Muscle layer of duodenum (tissue), 2 donors: ENCODE results near the gene BTBD6.
"Not testable (repeated sequence)": the region's sequence is repeated elsewhere in the genome, so short reads cannot be mapped to it uniquely, and the experiment has no call there.

ENCODE experiments used
- H3K27ac ChIP-seq: one replicate; pipeline ENCODE4 v1.7.0; 2013; ENCODE audit warnings: mild to moderate bottlenecking, low read length
- H3K27me3 ChIP-seq: one replicate; pipeline ENCODE4 v1.7.0; 2013; ENCODE audit warnings: low read depth, mild to moderate bottlenecking, control low read depth, low read length
- H3K36me3 ChIP-seq, 2 donors: one replicate each; pipeline ENCODE4 v1.7.0; 2013; ENCODE audit warnings: low read length in 2 of 2, control low read depth in 1 of 2, mild to moderate bottlenecking in 1 of 2; ENCODE audit not compliant: insufficient read depth in 2 of 2, control insufficient read depth in 1 of 2
- H3K4me1 ChIP-seq, 2 donors: one replicate each; pipeline ENCODE4 v1.7.0; 2013; ENCODE audit warnings: low read length in 2 of 2, mild to moderate bottlenecking in 2 of 2, control low read depth in 1 of 2, moderate library complexity in 1 of 2; ENCODE audit not compliant: insufficient read depth in 2 of 2, control insufficient read depth in 1 of 2
- H3K4me3 ChIP-seq, 2 donors: one replicate each; pipeline ENCODE4 v1.7.0; 2013; ENCODE audit warnings: low read length in 2 of 2, low read depth in 1 of 2, mild to moderate bottlenecking in 1 of 2
- H3K9me3 ChIP-seq, 2 donors: one replicate each; pipeline ENCODE4 v1.7.0; 2013; ENCODE audit warnings: low read length in 2 of 2, control low read depth in 1 of 2, mild to moderate bottlenecking in 1 of 2; ENCODE audit not compliant: control insufficient read depth in 1 of 2
- donor health status: healthy.

BTBD6 gene

GRCh38 chr14:105287249-105288102 lies 39.1 kb downstream of the BTBD6 start:
- Histone ChIP-seq H3K27me3 (no peaks in the 10 kb centered on the region), H3K4me3 (no peak overlapping the region), H3K27ac (no peak overlapping the region), H3K36me3 (peaks cover 0 to 6% of the 10 kb centered on the region in 2 donors), H3K9me3 (no peaks in the 10 kb centered on the region), H3K4me1 (peaks cover 0 to 1% of the 10 kb centered on the region in 2 donors)

GRCh38 chr14:105288936-105289335 lies 40.6 kb downstream of the BTBD6 start:
- H3K27me3 ChIP-seq, H3K9me3 ChIP-seq: not testable (repeated sequence)

GRCh38 chr14:105290621-105291346 lies 42.5 kb downstream of the BTBD6 start:
- Histone ChIP-seq H3K4me3 (no peak overlapping the region), H3K36me3 (no peaks in the 10 kb centered on the region), H3K27me3 (no peaks in the 10 kb centered on the region), H3K4me1 (peaks cover 0 to 14% of the 10 kb centered on the region in 2 donors), H3K9me3 (no peaks in the 10 kb centered on the region), H3K27ac (no peak overlapping the region)

More at GRCh38 chr14:105288936-105289335, 40.6 kb downstream of the BTBD6 start:
- H3K4me3 ChIP-seq, H3K27ac ChIP-seq, H3K4me1 ChIP-seq, H3K36me3 ChIP-seq: not testable (repeated sequence)

- Histone ChIP-seq H3K4me1 (peaks cover 0 to 14% of the 10 kb centered on the region in 2 donors), H3K27me3 (no peaks in the 10 kb centered on the region), H3K36me3 (no peaks in the 10 kb centered on the region), H3K4me3 (no peak overlapping the region), H3K27ac (no peak overlapping the region), H3K9me3 (no peaks in the 10 kb centered on the region)
These were observed 44.7 kb downstream of the BTBD6 start for GRCh38 chr14:105292826-105293711.

DNA sequence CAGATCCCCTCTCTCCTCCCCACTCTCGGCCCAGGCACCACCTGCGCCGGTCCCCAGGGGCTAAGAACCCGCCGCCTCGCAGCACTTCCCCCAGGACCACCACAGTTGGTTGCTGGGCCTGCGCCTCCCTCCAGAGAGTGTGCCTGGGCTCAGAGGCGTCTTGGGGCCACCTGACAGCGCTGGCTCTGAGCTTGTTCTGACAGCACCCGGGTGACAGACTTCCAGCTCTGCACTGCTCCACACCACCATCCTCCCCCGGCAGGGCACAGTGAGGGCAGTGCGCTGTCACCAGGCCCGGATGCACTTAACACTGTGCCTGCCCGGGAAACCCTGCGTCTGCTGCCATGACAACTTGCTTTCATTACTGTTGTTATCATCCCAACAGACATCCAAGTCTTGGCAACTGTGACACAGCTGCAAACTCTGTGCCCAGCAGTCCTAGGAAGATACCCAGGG lies 45.8 kb downstream of the BTBD6 start:
- Histone ChIP-seq H3K4me1 (peaks cover 0 to 20% of the 10 kb centered on the region in 2 donors), H3K27me3 (no peaks in the 10 kb centered on the region), H3K9me3 (no peaks in the 10 kb centered on the region), H3K27ac (no peak overlapping the region), H3K4me3 (no peak overlapping the region), H3K36me3 (no peaks in the 10 kb centered on the region)

DNA sequence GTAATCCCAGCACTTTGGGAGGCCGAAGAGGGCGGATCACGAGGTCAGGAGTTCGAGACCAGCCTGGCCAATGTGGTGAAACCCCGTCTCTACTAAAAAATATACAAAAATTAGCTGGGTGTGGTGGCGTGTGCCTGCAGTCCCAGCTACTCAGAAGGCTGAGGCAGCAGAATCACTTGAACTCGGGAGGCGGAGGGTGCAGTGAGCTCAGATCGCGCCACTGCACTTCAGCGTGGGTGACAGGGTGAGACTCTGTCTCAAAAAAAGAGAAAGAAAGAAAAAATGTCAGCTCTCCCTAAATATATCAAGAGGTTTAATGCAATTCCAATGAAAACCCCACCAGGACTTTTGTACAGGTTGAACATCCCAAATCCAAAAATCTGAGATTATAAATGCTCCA lies 49.0 kb downstream of the BTBD6 start:
- H3K27ac ChIP-seq: not testable (repeated sequence)
- peaks cover 6 to 30% of the 10 kb centered on the region in 2 donors for H3K4me1 ChIP-seq

DNA sequence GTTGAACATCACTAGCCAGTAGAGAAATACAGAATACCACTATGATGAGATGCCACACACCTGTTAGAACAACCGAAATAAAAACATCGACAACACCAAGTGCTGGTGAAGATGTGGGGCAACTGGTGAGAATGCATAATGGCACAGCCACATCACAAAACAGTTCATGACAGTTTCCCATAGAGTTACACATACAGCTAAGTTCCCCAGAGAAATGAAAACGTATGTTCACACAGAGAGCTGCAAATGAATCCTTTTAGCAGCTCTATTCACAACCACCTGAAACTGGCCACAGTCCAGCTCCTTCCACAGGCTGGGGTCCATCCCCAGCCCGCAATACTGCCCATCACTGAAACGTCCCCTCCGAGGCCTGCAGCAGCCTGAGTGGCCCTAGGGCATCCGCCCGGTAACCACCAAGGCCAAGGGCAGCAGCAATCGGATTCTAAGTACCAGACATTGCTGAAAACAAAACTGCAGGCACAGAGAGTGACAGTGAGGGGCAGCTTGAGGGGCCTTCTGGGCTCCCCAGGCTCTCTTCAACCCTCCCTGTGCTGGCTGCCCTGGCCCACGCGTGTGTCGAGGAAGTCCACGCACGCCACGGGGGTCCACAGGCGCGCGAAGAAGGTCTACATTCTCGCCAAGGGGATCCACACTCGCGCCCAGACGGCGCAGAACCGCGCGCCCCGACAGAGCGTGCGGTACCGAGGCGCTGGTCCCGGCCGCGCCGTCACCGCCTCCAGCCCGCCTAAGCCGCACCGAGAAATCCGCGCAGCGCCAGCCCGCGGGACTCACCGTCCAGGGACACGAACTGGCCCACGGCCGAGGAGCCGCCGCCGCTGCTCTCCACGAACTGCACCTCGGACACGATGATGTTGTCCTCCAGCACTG lies 51.6 kb downstream of the BTBD6 start:
- H3K4me1 ChIP-seq: peaks cover 6 to 17% of the 10 kb centered on the region in 2 donors
- H3K27ac ChIP-seq: peak overlapping the region; percentile 67
- no peaks in the 10 kb centered on the region for H3K27me3 ChIP-seq
- H3K4me3 ChIP-seq: peak overlapping the region; percentile 73 to 85
- H3K36me3 ChIP-seq: no peaks in the 10 kb centered on the region
- no peaks in the 10 kb centered on the region for H3K9me3 ChIP-seq

More for the DNA sequence above, 49.0 kb downstream of the BTBD6 start:
- H3K27me3 ChIP-seq, H3K36me3 ChIP-seq, H3K4me3 ChIP-seq, H3K9me3 ChIP-seq: not testable (repeated sequence)
